Activated T-cell treated with anti-CD3 and anti-CD28 coated beads for 4 hours (primary cell): ENCODE data around the gene CHL1.

Experiments
- DNase-seq: peaks from one replicate; pipeline ENCODE4 v3.0.0-alpha.2; 2020

The CHL1 gene

DNA sequence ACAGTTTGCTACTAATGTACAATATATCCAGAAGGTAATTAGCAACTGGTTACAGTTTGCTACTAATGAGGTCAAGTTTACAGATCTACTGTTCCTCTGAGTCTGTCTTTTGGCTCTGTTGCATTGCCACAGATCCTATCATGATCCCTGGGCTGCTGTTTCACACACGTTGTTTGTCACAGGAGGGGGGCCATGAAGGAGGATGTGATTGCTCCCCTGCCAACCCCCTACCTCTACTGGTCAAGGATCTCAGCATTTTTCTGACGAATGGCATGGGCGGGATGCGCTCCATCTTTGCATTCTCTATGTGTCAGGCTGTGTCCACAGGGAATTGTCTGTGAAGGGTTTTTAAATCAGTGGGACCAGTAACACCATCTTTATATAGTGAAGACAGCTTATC, 91.9 kb downstream of the CHL1 start:
- no peak for DNase-seq

DNA sequence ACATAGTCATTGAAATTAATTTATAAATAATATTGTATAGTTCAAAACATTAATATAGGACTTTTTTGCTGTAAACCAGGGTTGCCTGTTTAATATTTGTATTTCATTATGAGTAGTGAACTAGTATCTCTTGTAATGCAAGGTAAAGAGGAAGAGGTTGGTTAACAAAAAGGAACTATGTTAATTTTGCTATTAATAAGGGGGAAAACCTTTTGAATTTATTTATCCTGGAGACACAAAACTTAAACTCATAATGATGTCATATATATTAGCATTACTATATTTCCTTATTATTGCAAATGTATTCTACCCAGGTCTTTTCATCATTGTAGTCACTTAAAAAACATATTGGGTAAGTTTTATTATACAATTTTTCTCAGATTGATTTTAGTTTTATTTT, 94.5 kb downstream of the CHL1 start:
- no peak for DNase-seq

DNA sequence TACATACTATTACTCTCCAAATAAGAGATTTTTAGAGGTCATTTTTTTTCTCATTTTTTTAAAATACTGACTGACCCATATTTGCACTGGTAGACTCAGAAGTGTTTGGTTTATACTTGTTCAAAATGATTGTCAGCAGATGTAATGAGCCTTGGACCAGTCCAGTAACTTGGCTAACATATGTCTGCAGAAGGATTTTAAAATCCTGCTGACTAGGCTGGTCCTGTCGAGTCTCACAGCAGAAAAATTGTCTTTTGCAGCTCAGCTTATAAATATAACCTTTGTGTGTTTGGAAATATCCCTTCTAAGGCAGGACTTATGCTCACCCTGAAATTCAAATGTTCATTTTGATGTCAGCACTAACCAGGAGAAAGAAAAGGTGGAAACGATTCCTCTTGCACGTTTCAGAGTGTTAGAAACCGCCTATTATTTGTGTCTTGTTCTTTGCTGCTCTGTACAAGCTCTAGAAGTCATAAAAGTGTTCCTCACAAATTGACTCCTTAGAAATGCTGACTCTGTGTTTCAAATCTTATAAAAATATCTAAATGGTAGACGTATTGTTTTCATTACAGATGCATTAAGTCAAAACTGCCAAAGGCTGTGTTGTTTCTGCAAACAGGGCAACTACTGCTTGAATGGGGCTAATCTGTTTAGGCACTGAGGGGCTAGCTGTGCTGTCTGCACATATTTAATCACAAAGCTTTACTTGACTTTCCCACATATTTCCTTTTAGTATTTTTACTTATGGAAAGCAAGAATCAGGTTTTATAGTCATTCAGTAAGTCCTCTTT, 95.3 kb downstream of the CHL1 start:
- DNase-seq: no peak

DNA sequence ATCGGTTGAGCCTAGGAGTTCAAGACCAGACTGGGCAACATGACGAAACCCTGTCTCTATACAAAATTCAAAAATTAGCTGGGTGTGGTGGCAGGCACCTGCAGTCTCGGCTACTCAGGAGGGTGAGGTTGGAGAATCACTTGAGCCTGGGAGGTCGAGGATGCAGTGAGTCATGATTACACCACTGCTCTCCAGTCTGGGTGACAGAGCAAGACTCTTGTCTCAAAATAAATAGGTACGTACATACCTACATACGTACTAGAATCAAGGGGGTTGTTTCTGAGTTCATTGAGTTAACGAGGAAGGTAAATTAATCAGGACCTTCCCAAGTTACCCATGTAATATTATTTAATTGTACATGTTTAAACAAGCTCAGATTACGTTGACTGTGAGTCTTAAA, 97.5 kb downstream of the CHL1 start:
- no peak for DNase-seq

GRCh38 chr3:294581-294980, 98.0 kb downstream of the CHL1 start:
- DNase-seq: no peak

- no peak for DNase-seq
Measured at GRCh38 chr3:295166-295565, 98.6 kb downstream of the CHL1 start.

- no peak for DNase-seq
Measured at GRCh38 chr3:297585-297984, 101.0 kb downstream of the CHL1 start.

GRCh38 chr3:299590-300301, 103.2 kb downstream of the CHL1 start:
- DNase-seq: no peak

GRCh38 chr3:307182-307581, 110.6 kb downstream of the CHL1 start:
- no peak for DNase-seq

DNA sequence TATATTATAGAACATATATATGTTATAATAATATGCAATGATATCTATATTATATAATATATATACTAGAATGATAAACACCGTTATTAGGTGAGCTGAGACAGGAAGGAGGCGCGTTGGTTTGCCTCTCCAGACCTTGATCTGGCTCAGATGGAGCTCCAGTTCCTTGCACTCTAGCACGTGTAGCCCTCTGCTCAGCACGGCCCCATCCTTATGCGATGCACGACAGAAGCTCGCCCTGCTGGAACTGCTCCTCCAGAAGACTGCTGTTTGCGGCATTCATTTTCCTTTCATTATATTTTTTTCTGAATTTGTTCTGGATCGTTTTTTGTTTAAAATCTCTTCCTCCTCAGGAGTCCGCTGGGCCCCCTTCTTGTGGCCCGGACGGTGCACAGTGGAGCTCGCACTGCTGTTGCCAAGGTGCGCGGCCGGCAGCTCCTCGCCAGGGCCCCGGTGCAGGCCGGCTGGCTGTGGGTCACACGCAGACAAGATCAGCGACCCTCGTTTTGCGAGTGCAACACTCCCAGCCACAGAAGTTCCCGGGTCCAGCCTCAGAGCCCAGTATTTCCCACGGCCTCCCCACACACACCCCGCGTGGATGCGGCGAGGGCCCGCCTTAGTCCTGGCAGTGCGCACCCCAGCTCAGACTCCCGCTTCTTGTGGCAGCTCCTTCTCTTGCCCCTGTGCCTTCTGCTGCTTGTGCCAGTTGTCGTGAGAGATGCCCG, 112.2 kb downstream of the CHL1 start:
- no peak for DNase-seq

DNA sequence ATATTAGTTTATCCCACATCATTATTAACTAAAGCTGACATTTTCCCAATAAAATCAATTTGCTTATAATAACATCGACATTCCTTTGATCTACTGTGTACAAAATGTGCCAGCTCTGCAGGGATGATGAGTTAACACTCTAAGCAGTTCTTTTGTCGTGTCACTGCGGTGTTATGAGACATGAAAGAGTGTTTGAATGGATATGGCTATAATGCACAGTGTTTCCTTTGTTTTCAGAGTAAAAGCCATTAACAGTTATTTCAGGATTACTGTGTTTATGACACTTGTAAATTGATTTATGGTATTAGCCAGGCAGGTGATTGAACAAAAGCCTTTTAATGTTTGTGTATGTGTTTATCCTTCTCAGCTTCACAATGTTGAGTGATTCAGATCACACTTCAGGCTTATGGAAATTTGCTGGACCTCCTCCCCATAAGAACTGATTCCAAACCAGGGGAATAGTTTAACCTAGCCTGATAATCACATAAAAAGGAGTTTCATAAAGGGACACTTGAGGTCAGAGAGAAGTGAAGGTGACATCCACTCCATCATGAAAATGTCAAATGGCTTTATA, 115.7 kb downstream of the CHL1 start:
- DNase-seq: no peak

- no peak for DNase-seq
Measured at GRCh38 chr3:312911-313310, 116.3 kb downstream of the CHL1 start.

DNA sequence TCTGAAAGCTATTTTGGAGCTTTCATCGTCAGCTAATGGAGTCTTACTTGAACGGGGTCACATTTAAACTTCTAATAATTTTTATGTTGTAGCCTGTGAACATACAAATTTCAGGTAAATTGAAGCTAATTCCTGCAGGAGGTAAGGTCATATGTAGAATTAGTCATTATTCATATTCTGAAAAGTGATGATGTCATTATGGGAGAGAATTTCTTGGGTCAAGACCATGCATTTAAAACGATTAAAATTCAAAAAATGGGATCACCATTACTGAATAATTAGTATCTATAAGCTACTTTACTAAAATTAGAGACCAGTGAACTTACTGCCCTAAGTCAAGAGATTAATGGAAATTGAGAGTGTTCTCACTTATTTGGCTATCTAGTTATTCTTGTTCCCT, 120.4 kb downstream of the CHL1 start:
- DNase-seq: no peak

DNA sequence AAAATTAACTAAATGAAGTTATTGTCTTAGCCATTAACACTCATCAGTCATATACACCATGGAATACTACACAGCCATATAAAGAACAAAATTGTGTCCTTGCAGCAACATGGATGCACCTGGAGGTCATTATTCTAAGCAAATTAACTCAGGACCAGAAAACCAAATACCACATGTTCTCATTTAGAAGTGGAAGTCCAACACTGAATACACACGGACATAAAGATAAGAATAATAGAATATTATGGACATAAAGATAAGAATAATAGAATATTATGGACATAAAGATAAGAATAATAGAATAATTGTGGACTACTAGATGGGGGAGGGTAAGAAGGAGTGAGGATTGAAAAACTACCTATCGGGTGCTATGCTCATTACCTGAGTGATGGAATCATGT, 122.3 kb downstream of the CHL1 start:
- no peak for DNase-seq

DNA sequence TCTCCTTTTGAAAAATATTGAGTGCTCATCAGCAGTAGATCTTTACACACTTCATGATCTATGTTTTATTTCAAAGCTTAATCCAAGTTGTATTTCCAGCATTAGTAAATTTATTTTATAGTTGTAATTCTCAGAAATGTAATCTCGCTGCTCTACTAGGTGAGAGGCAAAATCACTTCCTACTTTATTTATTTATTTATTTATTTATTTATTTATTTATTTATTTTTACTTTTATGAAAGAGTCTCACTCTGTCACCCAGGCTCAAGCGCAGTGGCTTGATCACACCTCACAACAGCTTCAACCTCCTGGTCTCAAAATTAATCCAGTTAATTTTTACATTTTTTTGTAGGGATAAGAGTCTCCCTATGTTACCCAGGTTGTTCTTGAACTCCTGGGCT, 127.9 kb downstream of the CHL1 start:
- DNase-seq: no peak

- DNase-seq: no peak
Measured at GRCh38 chr3:325495-325894, 128.9 kb downstream of the CHL1 start.

GRCh38 chr3:330494-331115, 134.0 kb downstream of the CHL1 start:
- no peak for DNase-seq

- no peak for DNase-seq
Measured at GRCh38 chr3:331881-332280, 135.3 kb downstream of the CHL1 start.

DNA sequence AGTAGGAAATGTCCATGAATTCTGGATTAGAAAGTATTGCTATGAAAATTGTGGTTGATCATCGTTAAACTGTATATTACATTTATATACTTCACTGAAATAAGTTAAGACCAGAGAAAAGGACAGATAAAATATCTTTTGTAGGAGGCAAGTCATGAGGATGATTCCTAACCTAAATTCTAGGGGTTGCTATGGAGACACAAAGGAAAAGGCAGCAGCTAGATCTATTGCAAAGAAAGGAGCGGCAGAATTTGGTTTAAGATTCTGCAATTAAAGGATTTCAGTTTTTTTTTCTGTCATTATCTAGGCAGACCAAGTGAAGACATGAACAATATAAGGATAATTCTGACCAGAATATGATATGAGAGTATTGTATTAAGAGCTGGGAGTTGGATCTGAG, 136.1 kb downstream of the CHL1 start:
- DNase-seq: no peak

- DNase-seq: no peak
Measured at GRCh38 chr3:335240-335639, 138.7 kb downstream of the CHL1 start.

DNA sequence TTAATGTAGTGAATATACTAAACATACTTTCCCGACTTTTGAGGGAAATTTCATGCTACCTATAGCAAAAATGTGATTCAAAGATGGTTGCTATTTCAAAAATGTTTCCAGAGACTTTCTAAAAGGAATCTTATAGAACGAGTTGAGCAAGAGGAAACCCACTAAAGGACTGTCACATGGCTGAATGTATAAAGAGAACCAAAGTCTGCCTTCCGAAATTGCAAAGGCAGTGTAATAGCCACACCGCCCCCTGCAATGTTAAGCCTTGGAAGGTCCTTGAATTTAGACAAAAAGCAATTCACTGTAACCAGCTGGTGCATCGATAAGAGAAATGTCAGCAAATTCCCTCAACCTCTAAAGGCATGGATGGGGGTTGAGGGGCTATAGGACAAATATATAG, 142.8 kb downstream of the CHL1 start:
- no peak for DNase-seq

GRCh38 chr3:341998-342397, 145.4 kb downstream of the CHL1 start:
- DNase-seq: no peak

GRCh38 chr3:346186-346585, 149.6 kb downstream of the CHL1 start:
- DNase-seq: no peak
